Measurements from ENCODE around the gene ASPSCR1.
A peak's percentile ranks its signal among the peaks of the same experiment; 100 is the strongest.

ASPSCR1 gene

DNA sequence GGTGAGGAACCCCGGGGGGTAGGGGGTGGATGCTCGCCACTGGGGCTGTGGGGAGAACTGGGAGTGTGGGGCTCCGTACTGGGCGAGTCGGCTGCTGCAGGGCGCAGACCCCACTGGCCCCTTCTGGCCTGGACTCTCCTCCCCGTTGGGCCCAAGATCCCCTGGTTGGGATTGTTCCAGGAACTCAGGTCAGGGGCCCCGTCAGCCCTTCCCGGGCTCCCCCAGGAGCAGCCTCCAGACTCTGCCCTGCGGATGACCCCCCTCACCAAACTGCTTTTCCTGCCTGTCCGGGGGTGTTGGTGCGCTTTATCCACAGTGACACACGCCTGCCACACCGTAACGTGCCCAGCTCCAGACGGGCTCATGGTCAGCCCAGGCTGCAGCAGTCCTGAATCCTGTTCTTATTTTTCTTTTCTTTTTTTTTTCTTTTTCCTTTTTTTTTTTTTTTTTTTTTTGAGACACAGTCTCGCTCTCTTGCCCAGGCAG, 24.2 kb downstream of the ASPSCR1 start:
- DNase-seq, result no peak

GRCh38 chr17:82003411-82004381, 26.3 kb downstream of the ASPSCR1 start:
- DNase-seq, result no peak

GRCh38 chr17:82004517-82005455, 27.4 kb downstream of the ASPSCR1 start:
- DNase-seq, result no peak

GRCh38 chr17:82005701-82006348, 28.4 kb downstream of the ASPSCR1 start:
- no peak for DNase-seq

GRCh38 chr17:82006468-82007227, 29.2 kb downstream of the ASPSCR1 start:
- DNase-seq, result no peak

- no peak for DNase-seq
These were observed 29.7 kb downstream of the ASPSCR1 start for GRCh38 chr17:82007228-82007494.

DNA sequence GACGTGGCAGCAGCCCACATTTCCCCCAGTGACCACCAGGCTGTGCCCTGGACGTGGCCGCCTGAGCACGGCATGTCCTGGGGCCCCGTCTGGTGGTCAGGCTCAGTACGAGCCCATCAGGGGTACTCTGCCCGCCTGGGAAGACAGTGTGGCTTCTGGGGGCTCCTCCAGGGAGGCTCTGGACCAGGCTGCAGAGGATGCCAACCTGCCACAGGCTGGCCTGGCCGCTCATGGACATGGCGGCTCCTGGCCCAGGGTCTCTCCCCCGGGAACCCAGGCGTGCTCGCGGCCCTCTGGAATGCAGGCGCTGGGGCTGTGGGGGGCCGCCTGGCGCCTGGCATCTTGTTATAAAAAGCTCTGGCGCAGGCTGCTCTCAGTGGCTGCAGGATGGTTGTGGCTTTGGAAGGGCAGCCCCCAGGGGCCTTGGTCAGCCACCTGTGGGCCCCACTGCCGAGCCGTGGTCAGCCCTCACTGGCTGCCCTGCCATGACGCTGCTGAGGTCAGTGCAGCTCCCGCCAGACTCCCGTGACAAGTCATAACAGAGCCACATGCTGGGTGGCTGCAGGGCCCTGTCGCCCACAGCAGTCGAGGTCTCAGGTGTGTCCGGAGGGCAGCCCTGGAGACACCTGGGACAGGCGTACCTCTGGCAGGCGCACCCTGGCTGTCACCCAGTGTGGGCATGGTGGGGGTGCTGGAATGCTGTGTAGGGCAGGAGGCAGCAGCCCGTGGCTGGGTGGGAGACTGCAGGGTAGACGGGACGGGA, 30.2 kb downstream of the ASPSCR1 start:
- DNase-seq, result no peak

- DNase-seq, result no peak
These were observed 31.0 kb downstream of the ASPSCR1 start for GRCh38 chr17:82008258-82008940.

GRCh38 chr17:82008941-82009405, 31.5 kb downstream of the ASPSCR1 start:
- DNase-seq, result no peak

GRCh38 chr17:82009413-82009812, 32.0 kb downstream of the ASPSCR1 start:
- no peak for DNase-seq

DNA sequence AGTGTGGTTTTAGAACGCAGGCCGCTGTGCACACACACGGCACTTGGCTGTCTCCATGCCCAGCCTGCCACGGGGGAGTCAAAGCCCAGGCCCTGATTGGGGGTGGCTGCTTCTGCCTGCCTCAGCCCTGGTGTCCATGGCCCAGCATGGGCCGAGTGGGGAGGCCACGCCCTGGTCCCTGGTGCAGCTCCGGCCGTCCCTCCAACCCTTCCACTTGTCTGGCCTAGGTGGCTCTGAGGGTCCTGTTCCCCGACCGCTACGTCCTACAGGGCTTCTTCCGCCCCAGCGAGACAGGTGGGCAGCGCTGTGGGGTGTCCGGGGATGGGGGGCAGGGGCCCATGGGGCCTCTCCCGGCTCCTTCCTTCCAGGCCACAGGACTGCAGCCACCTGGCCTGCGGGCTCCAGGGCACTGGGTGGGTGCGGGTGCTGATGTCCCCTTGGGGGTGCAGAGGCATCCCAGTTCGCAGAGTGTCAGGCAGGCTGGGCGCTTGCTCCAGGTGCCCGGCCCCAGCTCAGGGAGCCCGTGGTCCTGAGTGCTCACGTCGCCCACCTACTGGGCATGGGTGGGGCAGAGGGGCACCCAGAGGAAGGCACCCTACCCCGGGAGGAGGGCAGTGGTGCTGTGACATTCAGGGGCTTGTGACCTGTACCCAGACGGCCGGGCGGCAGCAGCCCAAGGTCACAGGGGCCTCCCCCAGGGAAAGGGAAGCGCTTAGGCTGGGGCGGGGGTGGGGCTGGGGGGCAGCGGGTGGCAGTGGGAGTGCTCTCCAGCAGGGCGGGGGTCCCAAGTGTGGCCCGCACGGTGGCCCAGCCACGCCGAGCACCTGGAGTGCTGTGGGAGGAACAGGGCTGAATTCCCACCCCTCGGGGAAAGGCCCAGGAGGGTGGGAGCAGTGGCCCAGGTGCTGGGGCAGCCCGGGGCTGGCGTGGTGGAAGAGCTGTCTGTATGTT, 33.4 kb downstream of the ASPSCR1 start:
- DNase-seq, result no peak

- DNase-seq, result no peak
These were observed 34.3 kb downstream of the ASPSCR1 start for GRCh38 chr17:82011617-82012187.

GRCh38 chr17:82012261-82012639, 34.8 kb downstream of the ASPSCR1 start:
- no peak for DNase-seq

DNA sequence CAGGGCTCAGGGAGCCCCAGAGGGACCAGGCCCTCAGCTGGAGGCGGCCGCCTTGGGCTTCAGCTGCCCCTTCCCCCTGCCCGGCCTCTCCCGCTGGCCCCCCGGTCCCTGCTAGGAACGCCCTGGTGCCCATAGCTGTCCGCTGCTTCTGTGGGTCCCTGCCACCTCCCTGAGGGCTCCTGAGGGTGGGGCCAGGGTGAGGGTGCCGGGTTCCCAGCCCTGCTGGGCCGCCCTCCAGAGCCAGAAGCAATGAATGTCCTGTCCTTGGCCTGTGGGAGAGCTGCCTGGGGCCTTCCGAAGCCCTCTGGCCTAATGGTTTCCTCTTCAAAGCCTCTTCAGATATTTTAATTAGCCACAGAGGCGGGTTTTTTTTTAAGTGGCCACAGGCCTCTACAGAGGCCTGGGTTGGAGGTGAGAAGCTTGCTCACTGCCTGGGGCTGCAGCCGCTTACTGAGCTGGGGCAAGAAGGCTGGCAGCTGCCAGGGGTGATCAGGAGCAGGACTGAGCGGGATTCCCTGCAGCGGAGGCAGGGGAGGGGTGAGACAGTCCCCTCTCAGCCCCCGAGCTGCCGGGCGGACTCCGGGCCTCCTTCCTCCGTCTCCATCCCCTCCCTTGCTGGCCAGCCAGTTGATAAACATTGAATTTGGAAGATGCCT, 35.3 kb downstream of the ASPSCR1 start:
- peak; percentile 90 for DNase-seq

- DNase-seq, result no peak
These were observed 35.9 kb downstream of the ASPSCR1 start for GRCh38 chr17:82013341-82013740.

DNA sequence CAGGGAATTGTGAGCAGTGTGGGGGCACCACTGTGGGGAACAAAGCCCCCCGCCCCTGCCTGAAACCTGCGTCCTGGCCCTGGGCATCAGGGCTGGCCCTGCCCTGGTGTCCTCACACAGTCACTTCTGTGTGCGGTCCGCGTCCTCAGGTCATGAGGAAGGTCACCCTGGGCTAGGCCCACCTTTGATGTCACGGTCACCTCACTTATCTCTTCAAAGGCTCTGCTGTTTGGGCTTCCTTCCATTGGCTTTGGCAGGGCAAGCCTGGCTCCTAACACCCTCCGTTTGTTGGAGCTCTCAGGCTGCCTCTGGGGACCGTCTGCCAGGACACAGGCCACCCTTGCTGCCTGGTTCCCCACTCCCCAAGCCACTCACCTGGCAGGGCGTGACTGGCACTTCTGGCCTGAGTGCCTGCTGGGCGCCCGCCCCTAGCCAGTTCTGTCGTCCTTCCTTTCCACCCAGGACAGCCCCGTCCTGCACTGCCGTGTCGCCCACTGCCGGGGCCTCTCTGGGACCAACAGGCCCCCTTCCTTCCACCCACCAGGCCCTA, 36.4 kb downstream of the ASPSCR1 start:
- no peak for DNase-seq

DNA sequence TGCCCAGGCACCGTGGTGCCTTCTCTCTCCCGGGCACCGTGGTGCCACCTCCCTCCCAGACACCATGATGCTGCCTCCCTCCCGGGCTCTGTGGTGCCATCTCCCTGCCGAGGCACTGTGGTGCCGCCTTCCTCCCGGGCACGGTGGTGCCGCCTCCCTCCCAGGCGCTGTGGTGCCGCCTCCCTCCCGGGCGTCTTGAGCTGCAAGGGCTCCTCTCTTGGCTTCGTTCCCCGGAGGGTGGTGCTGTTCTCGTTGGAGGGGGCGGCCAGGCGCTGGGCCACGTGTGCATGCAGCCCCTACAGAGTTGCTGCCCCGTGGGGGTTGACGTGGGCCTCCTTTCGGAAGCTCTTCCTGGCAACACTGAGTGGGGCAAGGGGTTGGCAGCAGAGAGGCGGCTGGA, 37.0 kb downstream of the ASPSCR1 start:
- DNase-seq, result no peak

GRCh38 chr17:82014971-82015310, 37.5 kb downstream of the ASPSCR1 start:
- no peak for DNase-seq

All from NCI-H510A treated with DMSO at 0.1 percent for 48 hours (cell line).